Natural killer cell treated with Interleukin-12 subunit alpha and Interleukin-12 subunit beta and Interleukin-15 and Interleukin-18, amount 100 ng/mL, for 72 hours (primary cell): Measurements from ENCODE around the gene TOMM20. TPM values are rescaled to one million over a fixed set of nuclear protein-coding genes. Genes with fewer than 3 reads are reported as not detected.
A peak's percentile ranks its signal among the peaks of the same experiment; 100 is the strongest.
"Not testable (repeated sequence)": the region's sequence is repeated elsewhere in the genome, so short reads cannot be mapped to it uniquely, and the experiment has no call there.

Experiments
- ATAC-seq, 2 donors: fragments of 150-1000 bp; cut with Tn5 transposase in 1 of 2; sonication (Bioruptor Pico), chemical (Tn5 transposase) in 1 of 2; 2 replicates each; pipeline ENCODE4 v1.10.0; 2021
- DNase-seq: peaks from one replicate; pipeline ENCODE4 v3.0.0; 2022; ENCODE audit warnings: low spot score
- H3K27ac Mint-ChIP-seq, 2 donors: 1 replicate in 1 of 2; 2 replicates in 1 of 2; pipeline ENCODE4 v1.8.0; 2022; ENCODE audit warnings: mixed read lengths in 2 of 2, mild to moderate bottlenecking in 1 of 2, moderate library complexity in 1 of 2
- H3K27me3 Mint-ChIP-seq, 2 donors: 1 replicate in 1 of 2; 2 replicates in 1 of 2; pipeline ENCODE4 v1.8.0; 2022; ENCODE audit warnings: mixed read lengths in 2 of 2
- H3K36me3 Mint-ChIP-seq: one replicate; pipeline ENCODE4 v1.8.0; 2022; ENCODE audit warnings: mixed read lengths
- H3K4me1 Mint-ChIP-seq, 2 donors: 1 replicate in 1 of 2; 2 replicates in 1 of 2; pipeline ENCODE4 v1.8.0; 2022; ENCODE audit warnings: low read depth in 2 of 2, mixed read lengths in 2 of 2, mild to moderate bottlenecking in 1 of 2
- H3K4me3 Mint-ChIP-seq: one replicate; pipeline ENCODE4 v1.8.0; 2022; ENCODE audit warnings: mixed read lengths
- H3K9me3 Mint-ChIP-seq: 2 replicates; pipeline ENCODE4 v1.8.0; 2022; ENCODE audit warnings: mixed read lengths
- total RNA-seq, 2 donors: library from RNA; stranded (reverse); gene quantifications; one replicate each; pipeline ENCODE4 v1.2.3, GENCODE V29; 2022

Gene TOMM20
- total RNA-seq, 2 donors from 2014 or later: 85.7 to 89.6 TPM

DNA sequence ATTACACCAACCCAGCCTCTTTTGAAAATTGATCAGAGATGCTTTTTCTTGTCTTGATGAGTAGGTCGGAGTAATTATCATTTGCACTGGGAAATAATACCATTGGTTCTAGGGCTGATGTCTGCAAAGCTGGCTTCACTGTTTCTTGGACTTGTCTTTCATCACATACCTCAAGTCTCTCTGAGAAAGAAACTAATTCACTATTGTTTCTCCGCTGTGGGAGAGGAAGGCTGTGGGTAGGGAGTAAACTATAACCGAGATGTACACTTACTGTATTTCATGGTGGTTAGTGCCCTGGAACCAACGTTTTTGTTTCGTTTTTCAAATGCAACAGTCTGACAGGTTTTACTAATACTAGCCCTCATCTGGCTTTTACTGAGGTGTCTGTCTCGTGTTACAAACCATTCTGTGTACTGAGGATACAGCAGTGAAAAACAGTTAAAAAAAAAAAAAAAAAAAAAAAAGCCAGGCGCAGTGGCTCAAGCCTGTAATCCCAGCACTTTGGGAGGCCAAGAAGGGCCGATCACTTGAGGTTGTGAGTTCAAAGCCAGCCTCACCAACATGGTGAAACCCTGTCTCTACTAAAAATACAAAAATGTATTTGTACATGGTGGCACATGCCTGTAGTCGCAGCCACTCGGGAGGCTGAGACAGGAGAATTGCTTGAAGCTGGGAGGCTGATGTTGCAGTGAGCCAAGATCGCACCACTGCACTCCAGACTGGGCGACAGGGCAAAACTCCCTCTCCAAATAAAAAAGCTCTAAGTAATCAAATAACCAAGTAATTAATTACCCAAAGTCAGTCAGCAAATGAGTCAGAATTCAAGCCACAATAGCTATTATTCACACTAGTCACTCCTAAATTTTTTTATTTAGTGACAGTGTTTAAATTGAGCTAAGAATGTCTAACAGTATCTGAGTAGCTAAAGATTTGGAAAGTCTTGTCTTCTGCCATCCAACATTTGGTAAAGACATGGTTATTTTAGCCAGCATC is 23.3 kb downstream of the TOMM20 start:
- Mint-ChIP-seq H3K27ac (peak overlapping the region; percentile 75 to 77), H3K9me3 (no peaks in the 10 kb centered on the region), H3K4me1 (peaks cover 31 to 35% of the 10 kb centered on the region in 2 donors), H3K36me3 (peaks cover 8% of the 10 kb centered on the region), H3K4me3 (peak overlapping the region; percentile 81), H3K27me3 (peaks cover 0 to 9% of the 10 kb centered on the region in 2 donors)
- no peak for DNase-seq
- peak; percentile 84 to 91 for ATAC-seq

DNA sequence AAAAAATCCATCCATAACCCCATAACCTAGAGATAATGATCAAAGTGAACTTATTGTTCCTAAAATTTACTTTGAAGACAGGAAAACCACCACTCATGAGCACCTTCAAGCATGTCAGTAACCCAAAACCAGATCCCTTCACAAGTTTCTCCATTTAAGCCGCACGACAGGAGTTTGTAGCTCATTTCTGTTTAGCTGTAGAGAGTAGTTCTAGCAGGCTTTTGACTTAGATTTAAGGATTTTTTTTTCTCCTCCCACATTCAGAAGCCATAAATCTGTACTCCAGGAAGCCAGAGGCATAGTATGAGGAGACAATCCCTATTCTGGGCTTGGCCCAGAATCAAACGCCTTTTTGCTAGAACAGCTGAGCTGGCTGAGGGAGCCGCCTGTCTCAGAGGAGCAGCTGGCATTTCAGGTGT is 25.6 kb downstream of the TOMM20 start:
- DNase-seq: no peak
- Mint-ChIP-seq H3K4me1 (peaks cover 30 to 32% of the 10 kb centered on the region in 2 donors), H3K27ac (peak overlapping the region in 1 of 2 donors; percentile 39)

GRCh38 chr1:235102259-235102582 is 26.4 kb downstream of the TOMM20 start:
- peaks cover 0 to 9% of the 10 kb centered on the region in 2 donors for H3K27me3 Mint-ChIP-seq
- ATAC-seq: no peak
- DNase-seq: no peak
- no peak overlapping the region for H3K27ac Mint-ChIP-seq
- H3K4me3 Mint-ChIP-seq: no peak overlapping the region
- H3K9me3 Mint-ChIP-seq: no peaks in the 10 kb centered on the region
- H3K36me3 Mint-ChIP-seq: peaks cover under 1% of the 10 kb centered on the region
- peaks cover 25 to 30% of the 10 kb centered on the region in 2 donors for H3K4me1 Mint-ChIP-seq

More for the DNA sequence above, 25.6 kb downstream of the TOMM20 start:
- Mint-ChIP-seq H3K27me3 (peaks cover 0 to 9% of the 10 kb centered on the region in 2 donors), H3K9me3 (no peaks in the 10 kb centered on the region), H3K4me3 (no peak overlapping the region), H3K36me3 (peaks cover 4% of the 10 kb centered on the region)
- no peak for ATAC-seq

DNA sequence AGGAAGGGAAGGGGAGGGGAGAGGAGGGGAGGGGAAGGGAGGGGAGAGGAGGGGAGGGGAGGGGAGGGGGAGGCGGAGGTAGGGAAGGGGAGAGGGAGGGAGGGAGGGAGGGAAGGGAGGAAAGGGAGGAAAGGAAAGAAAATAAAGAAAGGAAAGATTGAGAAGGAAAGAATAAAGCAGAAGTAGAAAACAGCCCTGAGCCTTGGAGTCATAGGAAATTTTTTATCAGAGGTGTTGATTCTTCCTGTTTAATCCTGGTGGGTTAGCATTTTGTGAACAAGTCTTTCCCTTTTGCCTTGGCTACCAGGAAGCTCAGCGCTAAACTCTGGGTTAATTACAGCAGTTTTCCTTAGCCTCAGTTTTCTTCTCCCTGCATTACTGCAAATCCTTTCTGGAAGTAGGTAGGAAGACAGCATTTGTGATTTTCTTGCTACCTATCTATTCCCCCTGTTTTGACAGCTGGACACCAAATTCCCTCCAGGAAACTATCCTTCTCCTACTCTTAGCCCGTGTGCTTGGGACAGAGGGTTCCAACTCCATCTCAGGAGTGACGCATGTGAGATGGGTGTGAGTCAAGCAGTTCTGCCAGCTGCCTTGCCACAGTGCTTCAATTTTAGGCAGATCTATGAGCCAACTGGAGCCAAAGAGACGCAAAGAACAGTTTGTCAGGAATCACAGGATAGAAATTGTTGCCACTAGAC is 26.9 kb downstream of the TOMM20 start:
- Mint-ChIP-seq H3K4me3 (no peak overlapping the region), H3K27ac (no peak overlapping the region), H3K36me3 (no peaks in the 10 kb centered on the region), H3K4me1 (peaks cover 21 to 26% of the 10 kb centered on the region in 2 donors), H3K9me3 (no peaks in the 10 kb centered on the region), H3K27me3 (peaks cover 0 to 9% of the 10 kb centered on the region in 2 donors)
- DNase-seq: no peak
- no peak for ATAC-seq

- DNase-seq (no peak), ATAC-seq (no peak)
- H3K4me1 Mint-ChIP-seq: peaks cover 17 to 26% of the 10 kb centered on the region in 2 donors
- H3K27ac Mint-ChIP-seq: no peak overlapping the region
- H3K36me3 Mint-ChIP-seq: no peaks in the 10 kb centered on the region
- H3K27me3 Mint-ChIP-seq: peaks cover 7 to 12% of the 10 kb centered on the region in 2 donors
- no peaks in the 10 kb centered on the region for H3K9me3 Mint-ChIP-seq
- H3K4me3 Mint-ChIP-seq: no peak overlapping the region
These were observed 28.4 kb downstream of the TOMM20 start for GRCh38 chr1:235100194-235100772.

- H3K4me3 Mint-ChIP-seq: no peak overlapping the region
- ATAC-seq (no peak), DNase-seq (no peak)
- no peaks in the 10 kb centered on the region for H3K9me3 Mint-ChIP-seq
- peaks cover 5 to 15% of the 10 kb centered on the region in 2 donors for H3K4me1 Mint-ChIP-seq
- no peaks in the 10 kb centered on the region for H3K36me3 Mint-ChIP-seq
- peaks cover 7 to 12% of the 10 kb centered on the region in 2 donors for H3K27me3 Mint-ChIP-seq
- no peak overlapping the region for H3K27ac Mint-ChIP-seq
These were observed 29.6 kb downstream of the TOMM20 start for GRCh38 chr1:235098991-235099390.

DNA sequence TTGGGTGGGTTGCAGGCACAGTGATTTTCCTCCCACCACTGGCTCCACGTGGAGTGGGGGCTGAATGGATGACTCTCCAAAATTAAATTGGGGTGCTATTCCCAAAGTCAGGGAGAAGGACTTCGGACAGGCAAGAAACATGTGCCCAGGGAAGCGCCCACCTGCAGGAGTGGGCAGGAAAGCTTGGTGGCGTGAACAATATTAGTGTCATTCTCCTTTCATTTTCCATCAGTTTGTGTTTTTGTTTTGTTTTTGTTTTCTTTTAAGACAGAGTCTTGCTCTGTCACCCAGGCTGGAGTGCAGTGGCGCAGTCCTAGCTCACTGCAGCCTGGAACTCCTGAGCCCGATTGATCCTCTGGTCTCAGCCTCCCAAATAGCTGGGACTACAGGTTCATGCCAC is 30.1 kb downstream of the TOMM20 start:
- Mint-ChIP-seq H3K4me3 (no peak overlapping the region), H3K4me1 (peaks cover 5 to 16% of the 10 kb centered on the region in 2 donors), H3K27ac (peak overlapping the region in 1 of 2 donors; percentile 35), H3K27me3 (peaks cover 7 to 9% of the 10 kb centered on the region in 2 donors), H3K36me3 (no peaks in the 10 kb centered on the region), H3K9me3 (no peaks in the 10 kb centered on the region)
- DNase-seq (no peak), ATAC-seq (no peak)

DNA sequence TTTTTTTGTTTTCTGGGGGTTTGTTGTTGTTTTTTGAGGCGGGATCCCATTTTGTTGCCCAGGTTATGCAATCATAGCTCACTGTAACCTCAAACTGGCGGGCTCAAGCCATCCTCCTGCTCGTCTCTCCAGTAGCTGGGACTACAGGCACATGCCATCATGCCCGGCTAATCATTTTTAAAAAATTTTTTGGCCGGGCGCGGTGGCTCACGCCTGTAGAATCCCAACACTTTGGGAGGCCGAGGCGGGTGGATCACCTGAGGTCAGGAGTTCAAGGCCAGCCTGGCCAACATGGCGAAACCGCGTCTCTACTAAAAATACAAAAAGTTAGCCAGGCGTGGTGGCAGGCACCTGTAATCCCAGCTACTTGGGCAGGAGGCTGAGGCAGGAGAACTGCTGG is 31.1 kb downstream of the TOMM20 start:
- not testable (repeated sequence) for H3K27ac Mint-ChIP-seq, H3K36me3 Mint-ChIP-seq, H3K9me3 Mint-ChIP-seq, H3K4me3 Mint-ChIP-seq, ATAC-seq, H3K27me3 Mint-ChIP-seq, DNase-seq
- peaks cover 6 to 17% of the 10 kb centered on the region in 2 donors for H3K4me1 Mint-ChIP-seq

- Mint-ChIP-seq H3K27ac (no peak overlapping the region), H3K27me3 (peaks cover 4 to 7% of the 10 kb centered on the region in 2 donors), H3K4me1 (peaks cover 6 to 13% of the 10 kb centered on the region in 2 donors), H3K4me3 (no peak overlapping the region), H3K36me3 (no peaks in the 10 kb centered on the region), H3K9me3 (no peaks in the 10 kb centered on the region)
- ATAC-seq: no peak
- DNase-seq: no peak
These were observed 32.6 kb downstream of the TOMM20 start for GRCh38 chr1:235095938-235096562.

GRCh38 chr1:235093696-235094592 is 34.7 kb downstream of the TOMM20 start:
- ATAC-seq (peak; percentile 88), DNase-seq (peak; percentile 82)
- Mint-ChIP-seq H3K9me3 (no peaks in the 10 kb centered on the region), H3K36me3 (no peaks in the 10 kb centered on the region), H3K4me3 (no peak overlapping the region), H3K27ac (peak overlapping the region; percentile 1 to 56), H3K4me1 (peaks cover 6 to 21% of the 10 kb centered on the region in 2 donors), H3K27me3 (peaks cover 2 to 7% of the 10 kb centered on the region in 2 donors)

DNA sequence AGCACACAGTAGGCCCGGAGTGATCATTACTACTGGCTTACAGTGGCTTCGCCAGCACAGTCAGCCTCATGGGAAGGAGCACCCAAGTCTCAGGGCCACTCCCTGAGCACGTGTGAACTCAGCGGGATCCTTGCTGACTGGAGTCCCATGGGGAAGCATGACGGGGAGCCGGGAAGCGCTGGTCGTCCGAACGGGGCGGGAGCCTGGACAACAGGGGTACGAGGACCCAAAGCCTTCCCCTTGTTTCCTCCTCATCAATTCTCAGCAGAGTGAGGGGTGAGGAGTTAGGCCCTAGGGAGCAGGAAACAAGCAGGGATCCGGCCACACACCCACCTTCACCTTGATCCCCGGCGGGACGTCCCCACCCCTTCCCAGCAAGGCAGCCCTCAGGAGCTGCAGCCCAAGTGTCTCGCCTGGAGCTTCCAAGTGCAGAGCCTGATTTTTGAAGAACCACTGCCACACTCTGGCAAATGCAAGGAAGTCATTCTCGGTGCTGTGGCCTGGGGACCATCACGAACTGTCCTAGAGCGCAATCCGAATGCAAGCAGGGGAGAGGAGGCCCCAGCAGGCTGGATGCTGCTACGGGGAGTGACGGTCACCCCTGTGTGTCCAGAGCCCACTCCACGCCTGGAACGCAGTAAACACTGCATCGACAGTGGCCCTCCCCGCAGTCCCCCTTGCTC is 35.5 kb downstream of the TOMM20 start:
- H3K36me3 Mint-ChIP-seq: no peaks in the 10 kb centered on the region
- no peak for DNase-seq
- peak overlapping the region in 1 of 2 donors; percentile 56 for H3K27ac Mint-ChIP-seq
- H3K4me1 Mint-ChIP-seq: peaks cover 6 to 21% of the 10 kb centered on the region in 2 donors
- H3K27me3 Mint-ChIP-seq: peaks cover 2 to 7% of the 10 kb centered on the region in 2 donors
- no peak overlapping the region for H3K4me3 Mint-ChIP-seq
- peak; percentile 35 to 40 for ATAC-seq
- H3K9me3 Mint-ChIP-seq: no peaks in the 10 kb centered on the region

DNA sequence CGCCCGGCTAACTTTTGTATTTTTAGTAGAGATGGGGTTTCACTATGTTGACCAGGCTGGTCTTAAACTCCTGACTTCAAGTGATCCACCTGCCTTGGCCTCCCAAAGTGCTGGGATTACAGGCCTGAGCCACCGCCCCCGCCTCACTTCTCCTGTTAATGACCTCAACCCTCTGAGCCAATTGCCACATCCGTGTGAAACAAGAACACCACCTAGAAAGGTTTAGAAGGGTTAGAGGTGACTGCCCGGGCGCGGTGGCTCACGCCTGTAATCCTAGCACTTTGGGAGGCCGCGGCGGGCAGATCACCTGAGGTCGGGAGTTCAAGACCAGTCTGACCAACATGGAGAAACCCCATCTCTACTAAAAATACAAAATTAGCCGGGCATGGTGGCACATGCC is 36.2 kb downstream of the TOMM20 start:
- H3K4me1 Mint-ChIP-seq: peaks cover 6 to 23% of the 10 kb centered on the region in 2 donors
- H3K36me3 Mint-ChIP-seq, H3K9me3 Mint-ChIP-seq, ATAC-seq, DNase-seq, H3K4me3 Mint-ChIP-seq, H3K27me3 Mint-ChIP-seq, H3K27ac Mint-ChIP-seq: not testable (repeated sequence)
